ENCODE measurements around the gene SLC22A3. TPM values are rescaled to one million over a fixed set of nuclear protein-coding genes. Genes with fewer than 3 reads are reported as not detected.

The SLC22A3 gene
- total and polyA plus RNA-seq, 2 of the 13 experiments (the other 11 are each of a cell fraction or from before 2014, with no cell fraction given), result 12.0 to 31.5 TPM

DNA sequence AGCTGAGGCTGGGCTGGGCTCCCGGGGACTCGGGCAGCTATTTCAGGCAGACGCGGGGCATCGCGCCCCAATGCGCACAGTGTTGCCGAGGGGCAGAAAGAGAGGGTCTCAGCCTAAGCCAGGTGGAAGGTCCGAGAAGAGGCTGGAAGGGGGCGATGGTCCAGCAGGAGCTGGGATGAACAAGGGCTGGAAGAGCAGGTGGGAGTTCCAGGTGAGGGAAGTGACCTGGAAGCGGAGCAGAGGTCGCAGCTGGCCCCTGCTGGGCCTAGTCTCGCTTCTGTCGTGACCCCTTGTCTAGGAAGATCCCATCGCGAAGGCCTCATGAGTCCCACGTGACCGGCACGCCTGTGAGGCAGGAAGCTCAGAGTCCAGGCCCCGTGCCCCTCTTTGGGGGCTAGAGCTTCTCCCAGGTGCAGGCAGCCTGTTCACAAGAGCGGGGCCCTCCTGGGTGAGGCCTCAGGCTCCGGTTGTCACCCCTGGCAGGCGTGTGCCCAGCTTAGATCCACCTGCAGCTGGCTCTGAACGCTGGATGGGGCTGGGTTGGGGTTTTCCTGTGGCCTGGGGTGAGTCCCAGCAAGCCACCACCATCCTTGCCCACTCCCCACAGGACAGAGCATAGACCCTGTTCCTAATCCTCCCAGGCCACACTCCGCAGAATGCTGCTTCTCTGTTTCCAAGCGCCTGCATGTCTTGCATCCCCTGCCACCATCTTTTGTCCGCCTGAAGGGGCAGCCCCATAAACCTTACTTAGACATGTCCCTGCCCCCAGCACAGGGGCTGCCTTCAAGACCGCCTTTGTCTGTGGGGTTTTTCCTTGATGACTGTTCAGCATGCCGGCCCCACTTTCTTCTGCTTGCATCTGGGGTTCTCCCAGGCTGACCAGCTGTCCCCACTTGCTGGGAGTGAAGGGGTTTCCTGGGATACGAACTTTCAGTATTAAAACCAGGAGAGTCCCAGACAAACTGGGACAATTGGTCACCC lies 15.1 kb downstream of the SLC22A3 start:
- in situ Hi-C loops (cut with HindIII; ENCODE audit: extremely low pct_ligation_motif_present, low pct_unique_long_range_greater_than_20kb) (no loop called here), intact Hi-C loops (cut with micrococcal nuclease; ENCODE audit: unreplicated experiment) (no loop called here)
- no peak for DNase-seq (ENCODE audit: low spot score)
- H3K9ac ChIP-seq (ENCODE audit: insufficient read depth, low read depth, low read length), result no peak overlapping the region
- H3K4me2 ChIP-seq (ENCODE audit: low read depth, low read length), result no peak overlapping the region
- no peak overlapping the region for H3K27ac ChIP-seq (ENCODE audit: extremely low read length, insufficient read depth, low read length)
- 93% methylated on average over 20 of the region's 30 CpGs for WGBS (ENCODE audit: low lambda C conversion rate)
- H3K79me2 ChIP-seq (ENCODE audit: insufficient read depth, low read length), result peaks cover 66% of the 10 kb centered on the region
- no peak overlapping the region for H3K4me3 ChIP-seq (replicated peaks in 1 of 3; ENCODE audit: insufficient read depth in 1 of 3, low read depth in 2 of 3, low read length in 3 of 3)
- TF ChIP-seq GABPB1 (CRISPR knock-in tag; IDR thresholded peaks at IDR 0.05) (no peak; the same call in 1 of the 2 replicates), AGO2 (optimal IDR thresholded peaks at IDR 0.05; ENCODE audit: low read depth, low read length) (peak; percentile 32)
- TF ChIP-seq, protein P1, sequence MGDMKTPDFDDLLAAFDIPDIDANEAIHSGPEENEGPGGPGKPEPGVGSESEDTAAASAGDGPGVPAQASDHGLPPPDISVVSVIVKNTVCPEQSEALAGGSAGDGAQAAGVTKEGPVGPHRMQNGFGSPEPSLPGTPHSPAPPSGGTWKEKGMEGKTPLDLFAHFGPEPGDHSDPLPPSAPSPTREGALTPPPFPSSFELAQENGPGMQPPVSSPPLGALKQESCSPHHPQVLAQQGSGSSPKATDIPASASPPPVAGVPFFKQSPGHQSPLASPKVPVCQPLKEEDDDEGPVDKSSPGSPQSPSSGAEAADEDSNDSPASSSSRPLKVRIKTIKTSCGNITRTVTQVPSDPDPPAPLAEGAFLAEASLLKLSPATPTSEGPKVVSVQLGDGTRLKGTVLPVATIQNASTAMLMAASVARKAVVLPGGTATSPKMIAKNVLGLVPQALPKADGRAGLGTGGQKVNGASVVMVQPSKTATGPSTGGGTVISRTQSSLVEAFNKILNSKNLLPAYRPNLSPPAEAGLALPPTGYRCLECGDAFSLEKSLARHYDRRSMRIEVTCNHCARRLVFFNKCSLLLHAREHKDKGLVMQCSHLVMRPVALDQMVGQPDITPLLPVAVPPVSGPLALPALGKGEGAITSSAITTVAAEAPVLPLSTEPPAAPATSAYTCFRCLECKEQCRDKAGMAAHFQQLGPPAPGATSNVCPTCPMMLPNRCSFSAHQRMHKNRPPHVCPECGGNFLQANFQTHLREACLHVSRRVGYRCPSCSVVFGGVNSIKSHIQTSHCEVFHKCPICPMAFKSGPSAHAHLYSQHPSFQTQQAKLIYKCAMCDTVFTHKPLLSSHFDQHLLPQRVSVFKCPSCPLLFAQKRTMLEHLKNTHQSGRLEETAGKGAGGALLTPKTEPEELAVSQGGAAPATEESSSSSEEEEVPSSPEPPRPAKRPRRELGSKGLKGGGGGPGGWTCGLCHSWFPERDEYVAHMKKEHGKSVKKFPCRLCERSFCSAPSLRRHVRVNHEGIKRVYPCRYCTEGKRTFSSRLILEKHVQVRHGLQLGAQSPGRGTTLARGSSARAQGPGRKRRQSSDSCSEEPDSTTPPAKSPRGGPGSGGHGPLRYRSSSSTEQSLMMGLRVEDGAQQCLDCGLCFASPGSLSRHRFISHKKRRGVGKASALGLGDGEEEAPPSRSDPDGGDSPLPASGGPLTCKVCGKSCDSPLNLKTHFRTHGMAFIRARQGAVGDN (CRISPR knock-in tag; IDR thresholded peaks at IDR 0.05), result peak; percentile 37
- POLR2A ChIA-PET, result no interaction called here
- BruUV-seq (replicated peaks), result no TSS peak
- H3K27me3 ChIP-seq (ENCODE audit: control insufficient read depth in 1 of 2, insufficient read depth in 2 of 2, low read length in 2 of 2), result no peaks in the 10 kb centered on the region
- ATAC-seq, result peak; percentile 25
- H2AFZ ChIP-seq (ENCODE audit: low read length), result no peak overlapping the region
- no peaks in the 10 kb centered on the region for H3K36me3 ChIP-seq (replicated peaks in 1 of 2; ENCODE audit: control insufficient read depth in 1 of 2, insufficient read depth in 2 of 2, low read length in 2 of 2)
- FAIRE-seq, result no peak
- CTCF ChIA-PET (ENCODE audit: low intra/inter-chr PET ratio, low total read pairs), result no interaction called here
- H4K20me1 ChIP-seq (ENCODE audit: insufficient read depth, low read length), result 0 out of 2 replicates have a peak, but pooled peaks cover 3% of the 10 kb centered on the region
- H3K9me3 ChIP-seq (ENCODE audit: low read length), result no peaks in the 10 kb centered on the region
- H3K4me1 ChIP-seq (ENCODE audit: insufficient read depth, low read length), result peaks cover 12% of the 10 kb centered on the region

Data from HepG2 (cell line).